ENCODE measurements around the gene GYPC. TPM values are rescaled to one million over a fixed set of nuclear protein-coding genes. Genes with fewer than 3 reads are reported as not detected.

The GYPC gene
- total RNA-seq, 1 experiment from 2014 or later = 13.6 TPM

DNA sequence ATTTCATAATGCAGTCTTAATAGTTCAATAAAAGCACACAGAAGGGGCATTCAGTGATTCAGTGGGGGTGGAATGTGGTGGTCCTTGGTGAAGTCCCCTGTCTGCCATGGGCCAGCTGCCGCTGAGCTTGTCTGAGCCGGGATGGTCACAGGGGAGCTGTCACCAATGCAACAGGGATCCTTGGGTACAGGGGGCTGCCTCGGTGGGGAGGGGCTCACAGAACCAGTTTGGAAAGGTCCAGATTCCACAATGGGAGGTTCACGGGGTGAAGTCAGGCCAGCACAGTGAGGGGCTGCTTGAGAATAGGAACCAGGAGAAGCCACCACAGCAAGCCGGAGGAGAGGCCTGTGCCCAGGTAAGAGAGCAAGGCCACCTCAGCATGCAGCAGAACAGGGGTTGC, 75.4 kb downstream of the GYPC start:
- H3K14ac ChIP-seq (ENCODE audit: insufficient read depth, low read length) = no peak overlapping the region
- H2AFZ ChIP-seq (ENCODE audit: low read length) = no peak overlapping the region
- no peak overlapping the region; a peak in 1 of 7 replicates for H3K27ac Mint-ChIP-seq
- H3T11ph ChIP-seq (ENCODE audit: low read length) = no peak overlapping the region
- H3K23me2 ChIP-seq (ENCODE audit: insufficient read length, low read depth, low read length, poor library complexity, severe bottlenecking) = no peaks in the 10 kb centered on the region
- H3K27me3 ChIP-seq (ENCODE audit: insufficient read depth, low read length) = no peaks in the 10 kb centered on the region
- no peak overlapping the region for H3K18ac ChIP-seq (ENCODE audit: insufficient read length, low read depth, low read length)
- no peak overlapping the region for H2BK20ac ChIP-seq (ENCODE audit: low read depth, low read length, poor library complexity, severe bottlenecking)
- no peak overlapping the region for H3K23ac ChIP-seq (ENCODE audit: insufficient read length, low read depth, low read length)
- TF ChIP-seq, protein P1, sequence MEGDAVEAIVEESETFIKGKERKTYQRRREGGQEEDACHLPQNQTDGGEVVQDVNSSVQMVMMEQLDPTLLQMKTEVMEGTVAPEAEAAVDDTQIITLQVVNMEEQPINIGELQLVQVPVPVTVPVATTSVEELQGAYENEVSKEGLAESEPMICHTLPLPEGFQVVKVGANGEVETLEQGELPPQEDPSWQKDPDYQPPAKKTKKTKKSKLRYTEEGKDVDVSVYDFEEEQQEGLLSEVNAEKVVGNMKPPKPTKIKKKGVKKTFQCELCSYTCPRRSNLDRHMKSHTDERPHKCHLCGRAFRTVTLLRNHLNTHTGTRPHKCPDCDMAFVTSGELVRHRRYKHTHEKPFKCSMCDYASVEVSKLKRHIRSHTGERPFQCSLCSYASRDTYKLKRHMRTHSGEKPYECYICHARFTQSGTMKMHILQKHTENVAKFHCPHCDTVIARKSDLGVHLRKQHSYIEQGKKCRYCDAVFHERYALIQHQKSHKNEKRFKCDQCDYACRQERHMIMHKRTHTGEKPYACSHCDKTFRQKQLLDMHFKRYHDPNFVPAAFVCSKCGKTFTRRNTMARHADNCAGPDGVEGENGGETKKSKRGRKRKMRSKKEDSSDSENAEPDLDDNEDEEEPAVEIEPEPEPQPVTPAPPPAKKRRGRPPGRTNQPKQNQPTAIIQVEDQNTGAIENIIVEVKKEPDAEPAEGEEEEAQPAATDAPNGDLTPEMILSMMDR (conservative IDR thresholded peaks at IDR 0.05) = no peak
- H2BK15ac ChIP-seq (ENCODE audit: low read depth, low read length) = no peak overlapping the region
- H3K4ac ChIP-seq (ENCODE audit: low read depth, low read length) = no peak overlapping the region
- H4K91ac ChIP-seq (ENCODE audit: insufficient read length, low read depth, low read length) = no peak overlapping the region
- no CpG with 5 or more reads among the region's 5 CpGs for WGBS (ENCODE audit: extremely low coverage, insufficient read length, low lambda C conversion rate)
- H3K27me3 Mint-ChIP-seq (ENCODE audit: low read depth) = peaks cover 2% of the 10 kb centered on the region
- no peak overlapping the region for H2BK12ac ChIP-seq (ENCODE audit: insufficient read length, low read depth, low read length)
- H2BK5ac ChIP-seq (ENCODE audit: insufficient read length, low read length) = no peak overlapping the region
- no peak overlapping the region for H3K4me3 Mint-ChIP-seq
- no peak overlapping the region for H3K9ac ChIP-seq (ENCODE audit: extremely low read depth, insufficient read length, low read length)
- H3K4me2 ChIP-seq (ENCODE audit: insufficient read depth, insufficient read length, low read length) = no peak overlapping the region
- H3K4me1 ChIP-seq (ENCODE audit: insufficient read depth, low read length) = no peaks in the 10 kb centered on the region
- no peak overlapping the region for H3K27ac ChIP-seq (ENCODE audit: insufficient read length, low read depth, low read length)
- H2BK120ac ChIP-seq (ENCODE audit: low read depth, low read length, poor library complexity, severe bottlenecking) = no peak overlapping the region
- peaks cover 0 to 3% of the 10 kb centered on the region in 2 experiments; a peak in 1 of 5 replicates for H3K9me3 Mint-ChIP-seq
- no peaks in the 10 kb centered on the region for H3K4me1 Mint-ChIP-seq
- no peaks in the 10 kb centered on the region for H3K79me2 ChIP-seq (ENCODE audit: insufficient read depth, low read length)
- H4K5ac ChIP-seq (ENCODE audit: insufficient read length, low read depth, low read length) = no peak overlapping the region
- no peaks in the 10 kb centered on the region for H3K9me3 ChIP-seq (ENCODE audit: control insufficient read depth, low read depth, low read length)
- H3K36me3 Mint-ChIP-seq (ENCODE audit: insufficient read depth in 1 of 3, low read depth in 3 of 3) = no peaks in the 10 kb centered on the region
- no peaks in the 10 kb centered on the region for H4K20me1 ChIP-seq (ENCODE audit: control insufficient read depth, insufficient read depth, insufficient read length)
- no peak overlapping the region for H2AK5ac ChIP-seq (ENCODE audit: insufficient read length, low read length)
- no peak overlapping the region for H3K56ac ChIP-seq (ENCODE audit: insufficient read length, low read depth, low read length)
- no peaks in the 10 kb centered on the region for H3K79me1 ChIP-seq (ENCODE audit: insufficient read depth, low read depth, low read length, poor library complexity, severe bottlenecking)
- DNase-seq = no peak
- H4K8ac ChIP-seq (replicated peaks; ENCODE audit: insufficient read length, low read depth, low read length) = no peak overlapping the region
